ENCODE data around the gene BSND.

DNA sequence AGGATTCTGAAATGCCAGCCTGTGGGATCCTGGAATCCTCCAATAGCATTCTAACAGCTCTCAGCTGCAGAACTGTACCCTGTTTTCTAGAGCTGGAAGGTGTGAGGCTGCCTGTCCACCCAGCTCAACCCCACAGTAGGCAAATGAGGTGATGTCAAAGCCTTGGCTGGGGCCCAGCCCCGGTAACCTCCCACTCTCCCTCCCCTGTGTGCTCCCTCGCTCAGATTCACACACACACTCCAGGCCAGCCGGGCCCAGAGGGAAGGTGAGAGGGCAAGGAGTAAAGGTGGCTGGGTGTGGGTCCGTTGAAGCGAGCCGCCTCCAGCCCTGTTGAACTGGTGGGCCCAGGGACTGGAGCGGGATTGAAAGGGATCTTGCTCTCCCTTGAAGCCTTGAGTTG lies at the start of gene BSND:
- TF ChIP-seq, protein P1, sequence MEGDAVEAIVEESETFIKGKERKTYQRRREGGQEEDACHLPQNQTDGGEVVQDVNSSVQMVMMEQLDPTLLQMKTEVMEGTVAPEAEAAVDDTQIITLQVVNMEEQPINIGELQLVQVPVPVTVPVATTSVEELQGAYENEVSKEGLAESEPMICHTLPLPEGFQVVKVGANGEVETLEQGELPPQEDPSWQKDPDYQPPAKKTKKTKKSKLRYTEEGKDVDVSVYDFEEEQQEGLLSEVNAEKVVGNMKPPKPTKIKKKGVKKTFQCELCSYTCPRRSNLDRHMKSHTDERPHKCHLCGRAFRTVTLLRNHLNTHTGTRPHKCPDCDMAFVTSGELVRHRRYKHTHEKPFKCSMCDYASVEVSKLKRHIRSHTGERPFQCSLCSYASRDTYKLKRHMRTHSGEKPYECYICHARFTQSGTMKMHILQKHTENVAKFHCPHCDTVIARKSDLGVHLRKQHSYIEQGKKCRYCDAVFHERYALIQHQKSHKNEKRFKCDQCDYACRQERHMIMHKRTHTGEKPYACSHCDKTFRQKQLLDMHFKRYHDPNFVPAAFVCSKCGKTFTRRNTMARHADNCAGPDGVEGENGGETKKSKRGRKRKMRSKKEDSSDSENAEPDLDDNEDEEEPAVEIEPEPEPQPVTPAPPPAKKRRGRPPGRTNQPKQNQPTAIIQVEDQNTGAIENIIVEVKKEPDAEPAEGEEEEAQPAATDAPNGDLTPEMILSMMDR (IDR thresholded peaks at IDR 0.05): no peak
- no peak for TF ChIP-seq POLR2A (IDR thresholded peaks at IDR 0.05)

All from upper lobe of left lung (tissue), 4 donors.